K562 (cell line): ENCODE measurements around the gene SPCS3.

Experiments used
- ERF ChIP-seq: fragments of 450-650 bp; formaldehyde crosslinking; IDR thresholded peaks from 2 replicates; pipeline ENCODE4 v1.4.0; 2020; ENCODE audit warnings: mild to moderate bottlenecking, mixed read lengths
- KDM5B ChIP-seq: fragments of 200-600 bp; sonication (generic); IDR thresholded peaks from 2 replicates; pipeline ENCODE4 v1.6.1; 2012; ENCODE audit warnings: low read depth, mild to moderate bottlenecking, moderate library complexity, low read length, control low read depth, inconsistent platforms; ENCODE audit not compliant: insufficient replicate concordance
- MXI1 ChIP-seq: IDR thresholded peaks from 2 replicates; pipeline ENCODE4 v1.6.1; 2011; ENCODE audit warnings: low read depth, mild to moderate bottlenecking, improper control_type of control experiment, low read length
- NR2C2 ChIP-seq, 2 experiments: fragments of 200-800 bp in 1 of 2; sonication (Bioruptor generic) in 1 of 2; sonication (generic) in 1 of 2; formaldehyde crosslinking in 1 of 2; IDR thresholded peaks; 2 replicates each; pipeline versions ENCODE4 v1.6.1 to v1.8.0; 2016 to 2022; ENCODE audit warnings: mild to moderate bottlenecking in 1 of 2, missing compliant biosample characterization in 1 of 2, missing genetic modification characterization in 1 of 2, missing genetic modification reagents in 1 of 2
- NR4A1 ChIP-seq, 2 experiments: fragments of 250-450 bp in 1 of 2; fragments of 450-650 bp in 1 of 2; sonication (Bioruptor Pico) in 1 of 2; IDR thresholded peaks; 2 replicates each; pipeline versions ENCODE4 v1.4.0 to v1.6.1; 2016 to 2020; ENCODE audit warnings: mild to moderate bottlenecking in 2 of 2, missing compliant biosample characterization in 1 of 2, missing genetic modification characterization in 1 of 2, moderate library complexity in 1 of 2
- POLR2B ChIP-seq: fragments of 450-650 bp; IDR thresholded peaks from 2 replicates; pipeline ENCODE4 v1.6.1; 2018; ENCODE audit warnings: low read depth; ENCODE audit not compliant: partially characterized antibody
- RBBP5 ChIP-seq: fragments of 200-600 bp; sonication (generic); IDR thresholded peaks from 2 replicates; pipeline ENCODE4 v1.6.1; 2012; ENCODE audit warnings: borderline replicate concordance, mild to moderate bottlenecking, low read length, control low read depth, inconsistent platforms; ENCODE audit not compliant: insufficient read depth, poor library complexity, severe bottlenecking
- RFX1 ChIP-seq: fragments of 450-650 bp; IDR thresholded peaks from 2 replicates; pipeline ENCODE4 v1.6.1; 2016; ENCODE audit warnings: mild to moderate bottlenecking, moderate library complexity
- SRF ChIP-seq, 2 experiments: fragments of 250-450, 450-650 bp in 1 of 2; sonication (Bioruptor Pico) in 1 of 2; sonication (generic) in 1 of 2; formaldehyde crosslinking; IDR thresholded peaks; 2 replicates each; pipeline versions ENCODE4 v1.5.0 to v1.5.1; 2020 to 2022; ENCODE audit warnings: mild to moderate bottlenecking in 1 of 2, missing genetic modification reagents in 1 of 2
- U2AF2 ChIP-seq: fragments of 200-400 bp; formaldehyde crosslinking; optimal IDR thresholded peaks from 2 replicates; pipeline ENCODE3; 2017; ENCODE audit warnings: low read depth, mild to moderate bottlenecking, low read length
- TF ChIP-seq, protein P1 (sequence below): fragments of 450-650 bp; IDR thresholded peaks from 2 replicates; pipeline ENCODE4 v1.6.1; 2017; ENCODE audit warnings: antibody characterized with exemption, mild to moderate bottlenecking
- TF ChIP-seq, protein P2 (sequence below): fragments of 250-450 bp; sonication (Bioruptor Pico); IDR thresholded peaks from 2 replicates; pipeline ENCODE4 v1.8.0; 2021; ENCODE audit warnings: moderate library complexity, mild to moderate bottlenecking, inconsistent platforms
- TF ChIP-seq, protein P3 (sequence below): fragments of 250-450 bp; sonication (Bioruptor Pico); IDR thresholded peaks from 2 replicates; pipeline ENCODE4 v1.8.0; 2021; ENCODE audit warnings: borderline replicate concordance, mild to moderate bottlenecking, moderate library complexity; ENCODE audit not compliant: poor library complexity, severe bottlenecking
- TF ChIP-seq, protein P4 (sequence below), 3 experiments: IDR thresholded peaks in 2 of 3; conservative IDR thresholded peaks in 1 of 3; 2 replicates each; pipeline ENCODE4 v1.5.1; 2011 to 2012; ENCODE audit warnings: low read length in 3 of 3, mild to moderate bottlenecking in 3 of 3, control low read depth in 2 of 3, improper control_type of control experiment in 1 of 3, inconsistent platforms in 1 of 3, low read depth in 1 of 3, mixed read lengths in 1 of 3, moderate library complexity in 1 of 3; ENCODE audit not compliant: insufficient read depth in 2 of 3

DNA sequence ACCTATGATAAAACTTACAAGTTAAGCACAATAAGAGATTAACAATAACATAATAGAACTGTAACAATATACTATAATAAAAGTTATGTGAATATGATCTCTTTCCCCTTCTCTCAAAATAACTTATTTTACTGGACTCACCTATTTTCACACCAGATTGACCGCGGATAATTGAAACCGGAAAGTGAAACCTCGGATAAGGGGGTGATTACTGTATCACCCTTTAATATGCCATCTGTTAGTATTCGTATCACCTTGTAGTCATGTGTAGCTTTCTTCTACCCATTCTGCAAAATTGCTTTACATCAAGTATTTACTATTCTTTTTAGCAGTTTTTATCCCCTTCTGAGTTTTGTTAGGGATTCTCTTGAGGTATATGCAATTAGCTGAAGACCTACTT lies 1.8 kb downstream of the SPCS3 start:
- TF ChIP-seq, protein P1, sequence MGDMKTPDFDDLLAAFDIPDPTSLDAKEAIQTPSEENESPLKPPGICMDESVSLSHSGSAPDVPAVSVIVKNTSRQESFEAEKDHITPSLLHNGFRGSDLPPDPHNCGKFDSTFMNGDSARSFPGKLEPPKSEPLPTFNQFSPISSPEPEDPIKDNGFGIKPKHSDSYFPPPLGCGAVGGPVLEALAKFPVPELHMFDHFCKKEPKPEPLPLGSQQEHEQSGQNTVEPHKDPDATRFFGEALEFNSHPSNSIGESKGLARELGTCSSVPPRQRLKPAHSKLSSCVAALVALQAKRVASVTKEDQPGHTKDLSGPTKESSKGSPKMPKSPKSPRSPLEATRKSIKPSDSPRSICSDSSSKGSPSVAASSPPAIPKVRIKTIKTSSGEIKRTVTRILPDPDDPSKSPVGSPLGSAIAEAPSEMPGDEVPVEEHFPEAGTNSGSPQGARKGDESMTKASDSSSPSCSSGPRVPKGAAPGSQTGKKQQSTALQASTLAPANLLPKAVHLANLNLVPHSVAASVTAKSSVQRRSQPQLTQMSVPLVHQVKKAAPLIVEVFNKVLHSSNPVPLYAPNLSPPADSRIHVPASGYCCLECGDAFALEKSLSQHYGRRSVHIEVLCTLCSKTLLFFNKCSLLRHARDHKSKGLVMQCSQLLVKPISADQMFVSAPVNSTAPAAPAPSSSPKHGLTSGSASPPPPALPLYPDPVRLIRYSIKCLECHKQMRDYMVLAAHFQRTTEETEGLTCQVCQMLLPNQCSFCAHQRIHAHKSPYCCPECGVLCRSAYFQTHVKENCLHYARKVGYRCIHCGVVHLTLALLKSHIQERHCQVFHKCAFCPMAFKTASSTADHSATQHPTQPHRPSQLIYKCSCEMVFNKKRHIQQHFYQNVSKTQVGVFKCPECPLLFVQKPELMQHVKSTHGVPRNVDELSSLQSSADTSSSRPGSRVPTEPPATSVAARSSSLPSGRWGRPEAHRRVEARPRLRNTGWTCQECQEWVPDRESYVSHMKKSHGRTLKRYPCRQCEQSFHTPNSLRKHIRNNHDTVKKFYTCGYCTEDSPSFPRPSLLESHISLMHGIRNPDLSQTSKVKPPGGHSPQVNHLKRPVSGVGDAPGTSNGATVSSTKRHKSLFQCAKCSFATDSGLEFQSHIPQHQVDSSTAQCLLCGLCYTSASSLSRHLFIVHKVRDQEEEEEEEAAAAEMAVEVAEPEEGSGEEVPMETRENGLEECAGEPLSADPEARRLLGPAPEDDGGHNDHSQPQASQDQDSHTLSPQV: no peak
- TF ChIP-seq KDM5B (no peak), U2AF2 (no peak), POLR2B (no peak), SRF (CRISPR knock-in tag; IDR thresholded peaks at IDR 0.05) (no peak), NR2C2 (CRISPR knock-in tag; IDR thresholded peaks at IDR 0.05) (no peak), NR2C2 (tag; IDR thresholded peaks at IDR 0.05) (no peak), ERF (CRISPR knock-in tag) (no peak), RFX1 (no peak), MXI1 (no peak), NR4A1 (CRISPR knock-in tag; IDR thresholded peaks at IDR 0.05) (no peak), NR4A1 (tag; IDR thresholded peaks at IDR 0.05) (no peak), RBBP5 (no peak)
- TF ChIP-seq, protein P2, sequence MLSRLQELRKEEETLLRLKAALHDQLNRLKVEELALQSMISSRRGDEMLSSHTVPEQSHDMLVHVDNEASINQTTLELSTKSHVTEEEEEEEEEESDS (CRISPR knock-in tag): no peak
- TF ChIP-seq, protein P3, sequence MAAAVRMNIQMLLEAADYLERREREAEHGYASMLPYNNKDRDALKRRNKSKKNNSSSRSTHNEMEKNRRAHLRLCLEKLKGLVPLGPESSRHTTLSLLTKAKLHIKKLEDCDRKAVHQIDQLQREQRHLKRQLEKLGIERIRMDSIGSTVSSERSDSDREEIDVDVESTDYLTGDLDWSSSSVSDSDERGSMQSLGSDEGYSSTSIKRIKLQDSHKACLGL (CRISPR knock-in tag): no peak
- TF ChIP-seq, protein P4, sequence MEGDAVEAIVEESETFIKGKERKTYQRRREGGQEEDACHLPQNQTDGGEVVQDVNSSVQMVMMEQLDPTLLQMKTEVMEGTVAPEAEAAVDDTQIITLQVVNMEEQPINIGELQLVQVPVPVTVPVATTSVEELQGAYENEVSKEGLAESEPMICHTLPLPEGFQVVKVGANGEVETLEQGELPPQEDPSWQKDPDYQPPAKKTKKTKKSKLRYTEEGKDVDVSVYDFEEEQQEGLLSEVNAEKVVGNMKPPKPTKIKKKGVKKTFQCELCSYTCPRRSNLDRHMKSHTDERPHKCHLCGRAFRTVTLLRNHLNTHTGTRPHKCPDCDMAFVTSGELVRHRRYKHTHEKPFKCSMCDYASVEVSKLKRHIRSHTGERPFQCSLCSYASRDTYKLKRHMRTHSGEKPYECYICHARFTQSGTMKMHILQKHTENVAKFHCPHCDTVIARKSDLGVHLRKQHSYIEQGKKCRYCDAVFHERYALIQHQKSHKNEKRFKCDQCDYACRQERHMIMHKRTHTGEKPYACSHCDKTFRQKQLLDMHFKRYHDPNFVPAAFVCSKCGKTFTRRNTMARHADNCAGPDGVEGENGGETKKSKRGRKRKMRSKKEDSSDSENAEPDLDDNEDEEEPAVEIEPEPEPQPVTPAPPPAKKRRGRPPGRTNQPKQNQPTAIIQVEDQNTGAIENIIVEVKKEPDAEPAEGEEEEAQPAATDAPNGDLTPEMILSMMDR (IDR thresholded peaks at IDR 0.05 in 2 of 3, conservative IDR thresholded peaks at IDR 0.05 in 1 of 3; ENCODE audit: insufficient read depth in 2 of 3, low read depth in 1 of 3, low read length in 3 of 3): no peak
